BJ (cell line): ENCODE data around the gene RAB35. TPM values are rescaled to one million over a fixed set of nuclear protein-coding genes. Genes with fewer than 3 reads are reported as not detected.

Experiments
- CTCF ChIA-PET: fragments of 350-600 bp; formaldehyde crosslinking; extraction: SDS; loops from one replicate; lab custom pipeline; 2021; ENCODE audit warnings: antibody characterized with exemption, inconsistent platforms; lab: Yijun Ruan, JAX
- POLR2A ChIA-PET: fragments of 300-600 bp; sonication (Branson Sonifier 250); formaldehyde crosslinking; extraction: SDS; loops from one replicate; lab custom pipeline; 2021; ENCODE audit warnings: antibody characterized with exemption; lab: Charles Lee
- DNase-seq: peaks from one replicate; pipeline ENCODE4 v3.0.0-alpha.2; 2011; ENCODE audit warnings: low read depth
- H3K27me3 ChIP-seq: 2 replicates; pipeline ENCODE4 v1.6.0; 2011; ENCODE audit warnings: low read length; ENCODE audit not compliant: control insufficient read depth, insufficient read depth
- H3K36me3 ChIP-seq: 2 replicates; pipeline ENCODE4 v1.5.1; 2011; ENCODE audit warnings: low read length; ENCODE audit not compliant: control insufficient read depth, insufficient read depth
- H3K4me3 ChIP-seq: 2 replicates; pipeline ENCODE4 v1.5.1; 2011; ENCODE audit warnings: low read depth, mild to moderate bottlenecking, control low read depth, low read length
- polyA plus RNA-seq: library from polyadenylated mRNA; depleted of rRNA; stranded (reverse); fragments of >200 nt; gene quantifications from 2 replicates; pipeline ENCODE4 v1.2.3, GENCODE V29; 2011
- TF ChIP-seq, protein P1 (sequence below): IDR thresholded peaks from 2 replicates; pipeline ENCODE4 v1.5.1; 2011; ENCODE audit warnings: low read depth, mild to moderate bottlenecking, control low read depth, inconsistent platforms, low read length, moderate library complexity; ENCODE audit not compliant: insufficient read depth

RAB35 gene
- polyA plus RNA-seq, 1 experiment: 50.3 TPM

DNA sequence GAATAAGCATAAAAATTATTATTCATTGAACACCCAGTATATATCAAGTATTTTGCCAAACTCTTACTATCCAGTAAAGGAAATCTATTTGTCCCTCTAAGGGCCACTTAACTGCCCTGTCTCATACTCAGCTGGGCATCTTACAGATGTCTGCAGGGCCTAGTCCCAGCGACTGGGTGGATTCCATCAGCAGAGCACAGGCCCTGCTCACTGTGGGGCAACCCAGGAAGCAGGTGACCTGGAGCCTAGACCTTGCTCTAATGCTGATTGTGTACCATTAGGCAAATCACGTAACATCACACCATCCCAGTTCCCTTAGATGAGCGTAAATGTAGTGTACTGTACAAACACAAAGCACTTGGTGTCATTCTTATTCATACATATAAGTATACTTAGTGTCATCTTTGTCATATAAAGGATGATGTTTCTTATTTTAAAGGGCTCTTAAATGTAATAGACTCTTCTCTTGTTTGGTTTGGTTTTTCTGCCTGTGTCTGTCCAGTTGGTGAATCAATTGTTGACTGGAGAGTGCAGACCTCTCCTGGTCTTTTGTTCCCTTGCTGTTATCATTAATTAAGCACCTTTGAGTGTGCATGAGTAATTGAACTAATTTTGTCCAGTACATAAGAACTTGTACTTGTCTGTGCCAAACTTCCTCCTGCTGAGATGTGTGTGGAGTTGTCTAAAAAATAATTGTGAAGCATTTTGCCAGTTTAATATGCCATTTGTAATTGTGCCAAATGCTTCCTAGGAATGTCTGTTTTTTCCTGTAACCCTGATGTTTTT is 49.3 kb downstream of the RAB35 start:
- peaks cover 21% of the 10 kb centered on the region for H3K27me3 ChIP-seq
- DNase-seq: no peak
- ChIA-PET POLR2A (no interaction called here), CTCF (interaction anchor here (1.6 to 2.0 kb wide), 2 partner anchors 20 kb away, joined by 3 to 4 read pairs; no protein-coding TSS in a partner anchor)
- H3K36me3 ChIP-seq: no peaks in the 10 kb centered on the region
- TF ChIP-seq, protein P1, sequence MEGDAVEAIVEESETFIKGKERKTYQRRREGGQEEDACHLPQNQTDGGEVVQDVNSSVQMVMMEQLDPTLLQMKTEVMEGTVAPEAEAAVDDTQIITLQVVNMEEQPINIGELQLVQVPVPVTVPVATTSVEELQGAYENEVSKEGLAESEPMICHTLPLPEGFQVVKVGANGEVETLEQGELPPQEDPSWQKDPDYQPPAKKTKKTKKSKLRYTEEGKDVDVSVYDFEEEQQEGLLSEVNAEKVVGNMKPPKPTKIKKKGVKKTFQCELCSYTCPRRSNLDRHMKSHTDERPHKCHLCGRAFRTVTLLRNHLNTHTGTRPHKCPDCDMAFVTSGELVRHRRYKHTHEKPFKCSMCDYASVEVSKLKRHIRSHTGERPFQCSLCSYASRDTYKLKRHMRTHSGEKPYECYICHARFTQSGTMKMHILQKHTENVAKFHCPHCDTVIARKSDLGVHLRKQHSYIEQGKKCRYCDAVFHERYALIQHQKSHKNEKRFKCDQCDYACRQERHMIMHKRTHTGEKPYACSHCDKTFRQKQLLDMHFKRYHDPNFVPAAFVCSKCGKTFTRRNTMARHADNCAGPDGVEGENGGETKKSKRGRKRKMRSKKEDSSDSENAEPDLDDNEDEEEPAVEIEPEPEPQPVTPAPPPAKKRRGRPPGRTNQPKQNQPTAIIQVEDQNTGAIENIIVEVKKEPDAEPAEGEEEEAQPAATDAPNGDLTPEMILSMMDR: no peak
- no peak overlapping the region for H3K4me3 ChIP-seq

DNA sequence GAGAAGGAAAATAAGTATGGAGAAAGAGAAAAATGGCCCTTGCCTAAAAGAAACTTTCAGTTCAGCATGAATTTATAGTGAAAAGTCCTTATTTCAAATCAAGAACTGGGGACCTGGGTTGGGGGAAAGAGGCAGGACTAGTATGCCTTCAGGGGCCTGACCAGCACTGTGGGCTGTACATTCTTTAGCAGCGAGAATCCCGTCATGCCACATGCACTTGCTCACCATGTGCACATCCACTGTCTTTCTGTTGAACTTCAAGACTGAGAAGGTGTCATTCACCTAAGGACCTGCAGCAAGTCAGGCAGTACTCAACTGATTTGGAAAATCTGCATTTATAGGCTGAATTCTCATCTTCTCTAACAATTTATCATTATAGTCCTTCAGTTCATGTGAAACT is 50.2 kb downstream of the RAB35 start:
- no peak for DNase-seq
- ChIA-PET CTCF (interaction anchor here (1.6 kb wide), 1 partner anchor 19 kb away, joined by 3 read pairs; no protein-coding TSS in a partner anchor), POLR2A (no interaction called here)
- peaks cover 28% of the 10 kb centered on the region for H3K27me3 ChIP-seq
- TF ChIP-seq, protein P1: no peak
- no peaks in the 10 kb centered on the region for H3K36me3 ChIP-seq
- no peak overlapping the region for H3K4me3 ChIP-seq

- ChIA-PET CTCF (interaction anchor here (1.2 to 1.6 kb wide), 2 partner anchors 18 to 22 kb away, joined by 3 read pairs; no protein-coding TSS in a partner anchor), POLR2A (no interaction called here)
- no peaks in the 10 kb centered on the region for H3K36me3 ChIP-seq
These were observed 51.1 kb downstream of the RAB35 start for GRCh38 chr12:120065472-120065871.

GRCh38 chr12:120064054-120064940 is 52.3 kb downstream of the RAB35 start:
- no peaks in the 10 kb centered on the region for H3K36me3 ChIP-seq
- TF ChIP-seq, protein P1: no peak
- H3K4me3 ChIP-seq: no peak overlapping the region
- ChIA-PET POLR2A (no interaction called here), CTCF (no interaction called here)
- peaks cover 28% of the 10 kb centered on the region for H3K27me3 ChIP-seq
- DNase-seq: no peak

More at GRCh38 chr12:120065472-120065871, 51.1 kb downstream of the RAB35 start:
- Histone ChIP-seq H3K27me3 (peaks cover 28% of the 10 kb centered on the region), H3K4me3 (no peak overlapping the region)
- TF ChIP-seq, protein P1: no peak
- no peak for DNase-seq
